Liver (tissue), 9 donors: ENCODE data around the gene SRD5A1. TPM values are rescaled to one million over a fixed set of nuclear protein-coding genes. Genes with fewer than 3 reads are reported as not detected.

ENCODE experiments used
- DNase-seq: peaks from one replicate; pipeline ENCODE4 v3.0.0-alpha.2; 2017; ENCODE audit warnings: low spot score
- H3K27ac ChIP-seq, 2 donors: one replicate each; pipeline ENCODE4 v1.7.0; 2013; ENCODE audit warnings: inconsistent platforms in 2 of 2, low read length in 2 of 2, control low read depth in 1 of 2, low read depth in 1 of 2, mild to moderate bottlenecking in 1 of 2
- H3K27me3 ChIP-seq, 4 donors: one replicate each; pipeline versions ENCODE4 v1.6.1 to v1.7.0; 2013; ENCODE audit warnings: low read length in 3 of 4, inconsistent platforms in 1 of 4, mild to moderate bottlenecking in 1 of 4, moderate library complexity in 1 of 4; ENCODE audit not compliant: control insufficient read depth in 4 of 4, insufficient read depth in 4 of 4
- H3K36me3 ChIP-seq, 4 donors: one replicate each; pipeline versions ENCODE4 v1.6.1 to v1.7.0; 2013; ENCODE audit warnings: low read length in 3 of 4, mild to moderate bottlenecking in 3 of 4, low read depth in 1 of 4, moderate library complexity in 1 of 4; ENCODE audit not compliant: control insufficient read depth in 4 of 4, insufficient read depth in 3 of 4
- H3K4me1 ChIP-seq, 4 donors: one replicate each; pipeline versions ENCODE4 v1.6.1 to v1.7.0; 2013; ENCODE audit warnings: low read length in 3 of 4, mild to moderate bottlenecking in 3 of 4, moderate library complexity in 1 of 4; ENCODE audit not compliant: control insufficient read depth in 4 of 4, insufficient read depth in 4 of 4
- H3K4me3 ChIP-seq, 3 donors: one replicate each; pipeline versions ENCODE4 v1.6.1 to v1.7.0; 2013; ENCODE audit warnings: low read length in 3 of 3, control low read depth in 1 of 3, low read depth in 1 of 3, mild to moderate bottlenecking in 1 of 3
- H3K9ac ChIP-seq, 2 donors: one replicate each; pipeline ENCODE4 v1.7.0; 2013; ENCODE audit warnings: low read length in 2 of 2, mild to moderate bottlenecking in 2 of 2, moderate library complexity in 2 of 2, control low read depth in 1 of 2, low read depth in 1 of 2
- H3K9me3 ChIP-seq, 4 donors: one replicate each; pipeline versions ENCODE4 v1.6.1 to v1.7.0; 2013; ENCODE audit warnings: low read length in 3 of 4; ENCODE audit not compliant: control insufficient read depth in 4 of 4
- ATF3 ChIP-seq: IDR thresholded peaks from 2 replicates; pipeline ENCODE4 v1.6.1; 2016; ENCODE audit warnings: antibody characterized with exemption
- CTCF ChIP-seq: fragments of 150-350 bp; IDR thresholded peaks from 2 replicates; pipeline ENCODE4 v1.5.1; 2017; ENCODE audit warnings: improper control_type of control experiment, low read depth, low read length; ENCODE audit not compliant: missing input control
- EGR1 ChIP-seq, 2 donors: IDR thresholded peaks; 2 replicates each; pipeline ENCODE4 v1.6.1; 2016 to 2018; ENCODE audit warnings: antibody characterized with exemption in 2 of 2, low read depth in 2 of 2
- FOXA2 ChIP-seq: IDR thresholded peaks from 2 replicates; pipeline ENCODE4 v1.6.1; 2016; ENCODE audit warnings: antibody characterized with exemption
- GABPA ChIP-seq, 2 donors: IDR thresholded peaks in 1 of 2; conservative IDR thresholded peaks in 1 of 2; 2 replicates each; pipeline ENCODE4 v1.6.1; 2016; ENCODE audit warnings: antibody characterized with exemption in 2 of 2, mild to moderate bottlenecking in 1 of 2, moderate library complexity in 1 of 2
- HNF4A ChIP-seq, 2 donors: conservative IDR thresholded peaks; 2 replicates each; pipeline ENCODE4 v1.6.1; 2016; ENCODE audit warnings: antibody characterized with exemption in 2 of 2, mild to moderate bottlenecking in 2 of 2
- HNF4G ChIP-seq: IDR thresholded peaks from 2 replicates; pipeline ENCODE4 v1.6.1; 2016; ENCODE audit warnings: antibody characterized with exemption
- JUND ChIP-seq, 2 donors: IDR thresholded peaks; 2 replicates each; pipeline ENCODE4 v1.6.1; 2016; ENCODE audit warnings: antibody characterized with exemption in 2 of 2
- MAX ChIP-seq: IDR thresholded peaks from 2 replicates; pipeline ENCODE4 v1.6.1; 2016; ENCODE audit warnings: antibody characterized with exemption
- RAD21 ChIP-seq, 2 donors: IDR thresholded peaks; 2 replicates each; pipeline ENCODE4 v1.6.1; 2016; ENCODE audit warnings: antibody characterized with exemption in 2 of 2, mild to moderate bottlenecking in 2 of 2
- REST ChIP-seq: IDR thresholded peaks from 2 replicates; pipeline ENCODE4 v1.6.1; 2016; ENCODE audit warnings: antibody characterized with exemption, mild to moderate bottlenecking
- RXRA ChIP-seq, 2 donors: IDR thresholded peaks; 2 replicates each; pipeline ENCODE4 v1.6.1; 2017 to 2018; ENCODE audit warnings: antibody characterized with exemption in 2 of 2, mild to moderate bottlenecking in 1 of 2
- SP1 ChIP-seq: IDR thresholded peaks from 2 replicates; pipeline ENCODE4 v1.6.1; 2018; ENCODE audit warnings: antibody characterized with exemption, mild to moderate bottlenecking
- TAF1 ChIP-seq: conservative IDR thresholded peaks from 2 replicates; pipeline ENCODE4 v1.6.1; 2016; ENCODE audit warnings: antibody characterized with exemption, mild to moderate bottlenecking
- YY1 ChIP-seq: IDR thresholded peaks from 2 replicates; pipeline ENCODE4 v1.6.1; 2016; ENCODE audit warnings: antibody characterized with exemption, mild to moderate bottlenecking
- ZBTB33 ChIP-seq: IDR thresholded peaks from 2 replicates; pipeline ENCODE4 v1.6.1; 2016; ENCODE audit warnings: antibody characterized with exemption
- WGBS: extraction: QIAGEN DNeasy Blood & Tissue Kit; methylation state at CpG from one replicate; pipeline ENCODE4 v1.1.7; 2013; 5-methylcytosine and 5-hydroxymethylcytosine counted together
- polyA plus RNA-seq, 2 donors: library from polyadenylated mRNA; stranded (reverse) in 1 of 2; unstranded in 1 of 2; fragments of 200-250 nt in 1 of 2; fragments of >200 nt in 1 of 2; fragmentation: Nextera tagmentation in 1 of 2; extraction: Ambion mirVana in 1 of 2; gene quantifications; one replicate each; pipeline versions ENCODE4 v1.2.1 to v1.2.3, GENCODE V29; 2013 to 2015
- total RNA-seq, 2 donors: library from RNA; depleted of rRNA; stranded (reverse); fragments of >200 nt; gene quantifications; one replicate each; pipeline ENCODE4 v1.2.3, GENCODE V29; 2014
- donor health status: healthy.
- donor health status: healthy.
- donor health status: healthy.
- donor health status: healthy.
- donor health status: healthy.

The SRD5A1 gene
- total and polyA plus RNA-seq, 4 donors, result 6.3 to 87.0 (median 47.7) TPM

- Histone ChIP-seq H3K9me3 (no peaks in the 10 kb centered on the region), H3K9ac (peak overlapping the region in 1 of 2 donors; percentile 82), H3K36me3 (no peaks in the 10 kb centered on the region), H3K4me1 (peaks cover 6 to 27% (median 19%) of the 10 kb centered on the region in 4 donors), H3K27ac (peak overlapping the region; percentile 88 to 100), H3K27me3 (no peaks in the 10 kb centered on the region), H3K4me3 (peak overlapping the region; percentile 48 to 83 (median 52))
- WGBS, result 41% methylated on average over 15 of the region's 15 CpGs
- DNase-seq, result no peak
- TF ChIP-seq YY1 (peak; percentile 61), REST (peak; percentile 21), HNF4A (conservative IDR thresholded peaks at IDR 0.05) (peak in 1 of 2 donors; percentile 8), EGR1 (IDR thresholded peaks at IDR 0.05; ENCODE audit: low read depth in 2 of 2) (no peak)
Observed at GRCh38 chr5:6711409-6712141, 78.3 kb downstream of the SRD5A1 start.

GRCh38 chr5:6712142-6712576 is 78.9 kb downstream of the SRD5A1 start:
- H3K9ac ChIP-seq, result peak overlapping the region; percentile 17 to 82
- under 1% methylated on average over 36 of the region's 36 CpGs for WGBS
- H3K9me3 ChIP-seq, result no peaks in the 10 kb centered on the region
- H3K27ac ChIP-seq, result peak overlapping the region; percentile 88 to 100
- peak overlapping the region; percentile 48 to 83 (median 52) for H3K4me3 ChIP-seq
- H3K4me1 ChIP-seq, result peaks cover 9 to 33% (median 25%) of the 10 kb centered on the region in 4 donors
- H3K36me3 ChIP-seq, result no peaks in the 10 kb centered on the region
- H3K27me3 ChIP-seq, result no peaks in the 10 kb centered on the region
- TF ChIP-seq ZBTB33 (no peak), JUND (IDR thresholded peaks at IDR 0.05) (no peak), GABPA (IDR thresholded peaks at IDR 0.05 in 1 of 2, conservative IDR thresholded peaks at IDR 0.05 in 1 of 2) (no peak), FOXA2 (no peak), SP1 (no peak), EGR1 (IDR thresholded peaks at IDR 0.05; ENCODE audit: low read depth in 2 of 2) (no peak), HNF4A (conservative IDR thresholded peaks at IDR 0.05) (peak in 1 of 2 donors; percentile 19), YY1 (peak; percentile 36), RXRA (IDR thresholded peaks at IDR 0.05) (peak in 1 of 2 donors; percentile 8), ATF3 (no peak), RAD21 (IDR thresholded peaks at IDR 0.05) (peak in 1 of 2 donors; percentile 38), HNF4G (no peak), CTCF (no peak), MAX (no peak), TAF1 (peak; percentile 43)
- DNase-seq, result peak; percentile 61
